ENCODE measurements around the gene ERN2. TPM values are rescaled to one million over a fixed set of nuclear protein-coding genes. Genes with fewer than 3 reads are reported as not detected.

Gene ERN2
- total and polyA plus RNA-seq, 9 of the 15 experiments (the other 6 are each of a cell fraction or from before 2014, with no cell fraction given), result 0.07 to 1.5 (median 0.51) TPM; not detected in 3

GRCh38 chr16:23678430-23679273, 34.4 kb downstream of the ERN2 start, which contains the start of gene PLK1 (continued):
- TF ChIP-seq TOE1 (IDR thresholded peaks at IDR 0.05; ENCODE audit: borderline replicate concordance), result peak; percentile 84; the same call in 1 of the 2 replicates
- TF ChIP-seq TOE1 (CRISPR knock-in tag; IDR thresholded peaks at IDR 0.05; ENCODE audit: borderline replicate concordance, low read depth), result no peak
- TF ChIP-seq TBP (optimal IDR thresholded peaks at IDR 0.05; ENCODE audit: low read depth, low read length), result peak; percentile 75
- no peak for TF ChIP-seq ZNF140 (CRISPR knock-in tag; IDR thresholded peaks at IDR 0.05)
- peak; percentile 98 for TF ChIP-seq E2F4 (CRISPR knock-in tag; IDR thresholded peaks at IDR 0.05; ENCODE audit: low read depth)
- TF ChIP-seq IRF1 (CRISPR knock-in tag; IDR thresholded peaks at IDR 0.05; ENCODE audit: borderline replicate concordance), result peak; percentile 55; the same call in 1 of the 2 replicates
- 0 out of 2 replicates have a peak, but pooled peaks have one; percentile 45 for TF ChIP-seq HDAC8 (tag; IDR thresholded peaks at IDR 0.05)
- peak; percentile 41 for TF ChIP-seq TARDBP (IDR thresholded peaks at IDR 0.05)
- TF ChIP-seq ZNF121 (CRISPR knock-in tag; conservative IDR thresholded peaks at IDR 0.05), result no peak
- TF ChIP-seq ZNF263 (CRISPR knock-in tag; IDR thresholded peaks at IDR 0.05; ENCODE audit: borderline replicate concordance), result 0 out of 2 replicates have a peak, but pooled peaks have one; percentile 64
- TF ChIP-seq GTF2E2 (tag; IDR thresholded peaks at IDR 0.05), result no peak
- no peak for TF ChIP-seq MTF1 (CRISPR knock-in tag; IDR thresholded peaks at IDR 0.05; ENCODE audit: borderline replicate concordance)
- no peak for TF ChIP-seq NONO (IDR thresholded peaks at IDR 0.05; ENCODE audit: low read depth in 2 of 2, low read length in 1 of 2)
- peak; percentile 50; the same call in 1 of the 2 replicates for TF ChIP-seq KLF1 (tag; IDR thresholded peaks at IDR 0.05)
- TF ChIP-seq ATF7 (IDR thresholded peaks at IDR 0.05), result peak; percentile 52
- no peak for TF ChIP-seq E2F5 (CRISPR knock-in tag; IDR thresholded peaks at IDR 0.05)
- TF ChIP-seq GABPA (tag; conservative IDR thresholded peaks at IDR 0.05; ENCODE audit: low read depth), result 0 out of 2 replicates have a peak, but pooled peaks have one; percentile 21
- no peak for TF ChIP-seq THAP12 (CRISPR knock-in tag; IDR thresholded peaks at IDR 0.05)
- TF ChIP-seq MXI1 (IDR thresholded peaks at IDR 0.05; ENCODE audit: low read depth, low read length), result peak; percentile 92
- peak in 1 of 2 experiments; percentile 58; a peak in 2 of 4 replicates for TF ChIP-seq TRIM24 (IDR thresholded peaks at IDR 0.05)
- peak; percentile 75; the same call in 1 of the 2 replicates for TF ChIP-seq E2F1 (CRISPR knock-in tag; IDR thresholded peaks at IDR 0.05)
